Rectal smooth muscle tissue (tissue), 1 donor: ENCODE data around the gene PYGL.

ENCODE experiments used
- H3K27ac ChIP-seq: one replicate; pipeline ENCODE4 v1.7.0; 2013; ENCODE audit warnings: low read depth, low read length, inconsistent platforms
- H3K27me3 ChIP-seq: one replicate; pipeline ENCODE4 v1.7.0; 2013; ENCODE audit warnings: low read length; ENCODE audit not compliant: control insufficient read depth, insufficient read depth
- H3K36me3 ChIP-seq: one replicate; pipeline ENCODE4 v1.7.0; 2013; ENCODE audit warnings: low read length; ENCODE audit not compliant: control insufficient read depth, insufficient read depth
- H3K4me1 ChIP-seq: one replicate; pipeline ENCODE4 v1.7.0; 2013; ENCODE audit warnings: low read length; ENCODE audit not compliant: control insufficient read depth, insufficient read depth
- H3K4me3 ChIP-seq: one replicate; pipeline ENCODE4 v1.7.0; 2013; ENCODE audit warnings: low read length
- H3K9ac ChIP-seq: one replicate; pipeline ENCODE4 v1.7.0; 2013; ENCODE audit warnings: low read length

Gene PYGL

GRCh38 chr14:50943943-50944646 lies at the start of gene PYGL:
PYGL (minus strand) TSS chr14:50944483; CDS start chr14:50944403, 80 bp downstream.
- H3K27me3 ChIP-seq = no peaks in the 10 kb centered on the region
- H3K9ac ChIP-seq = peak within 1 kb of the TSS; percentile 69
- no peaks in the 10 kb centered on the region for H3K36me3 ChIP-seq
- no peaks in the 10 kb centered on the region for H3K4me1 ChIP-seq
- peak within 1 kb of the TSS; percentile 95 for H3K4me3 ChIP-seq
- peak within 1 kb of the TSS; percentile 69 for H3K27ac ChIP-seq

GRCh38 chr14:50985859-50986331 lies 41.6 kb upstream of the PYGL start:
- no peak overlapping the region for H3K4me3 ChIP-seq
- H3K4me1 ChIP-seq = peaks cover 3% of the 10 kb centered on the region
- H3K9ac ChIP-seq = no peak overlapping the region
- no peaks in the 10 kb centered on the region for H3K27me3 ChIP-seq
- H3K27ac ChIP-seq = no peak overlapping the region
- H3K36me3 ChIP-seq = no peaks in the 10 kb centered on the region

GRCh38 chr14:50985124-50985858 lies 41.0 kb upstream of the PYGL start:
- no peak overlapping the region for H3K9ac ChIP-seq
- H3K4me3 ChIP-seq = no peak overlapping the region
- H3K27me3 ChIP-seq = no peaks in the 10 kb centered on the region
- no peaks in the 10 kb centered on the region for H3K36me3 ChIP-seq
- peaks cover 3% of the 10 kb centered on the region for H3K4me1 ChIP-seq
- H3K27ac ChIP-seq = no peak overlapping the region

- Histone ChIP-seq H3K9ac (no peak overlapping the region), H3K4me3 (no peak overlapping the region), H3K4me1 (peaks cover 3% of the 10 kb centered on the region), H3K27me3 (no peaks in the 10 kb centered on the region), H3K36me3 (no peaks in the 10 kb centered on the region), H3K27ac (no peak overlapping the region)
These were observed 39.9 kb upstream of the PYGL start for GRCh38 chr14:50984036-50984710.

- H3K36me3 ChIP-seq = no peaks in the 10 kb centered on the region
- no peak overlapping the region for H3K9ac ChIP-seq
- H3K4me3 ChIP-seq = no peak overlapping the region
- no peak overlapping the region for H3K27ac ChIP-seq
- H3K27me3 ChIP-seq = no peaks in the 10 kb centered on the region
- H3K4me1 ChIP-seq = no peaks in the 10 kb centered on the region
These were observed 35.9 kb upstream of the PYGL start for GRCh38 chr14:50979941-50980850.

GRCh38 chr14:50978888-50979287 lies 34.6 kb upstream of the PYGL start:
- Histone ChIP-seq H3K4me3 (no peak overlapping the region), H3K36me3 (no peaks in the 10 kb centered on the region), H3K27me3 (no peaks in the 10 kb centered on the region), H3K27ac (no peak overlapping the region), H3K4me1 (no peaks in the 10 kb centered on the region), H3K9ac (no peak overlapping the region)

- Histone ChIP-seq H3K27ac (no peak overlapping the region), H3K9ac (no peak overlapping the region), H3K36me3 (no peaks in the 10 kb centered on the region), H3K4me3 (no peak overlapping the region), H3K4me1 (no peaks in the 10 kb centered on the region), H3K27me3 (no peaks in the 10 kb centered on the region)
These were observed 34.2 kb upstream of the PYGL start for GRCh38 chr14:50978529-50978871.

GRCh38 chr14:50977863-50978528 lies 33.7 kb upstream of the PYGL start:
- no peaks in the 10 kb centered on the region for H3K36me3 ChIP-seq
- H3K27ac ChIP-seq = no peak overlapping the region
- H3K27me3 ChIP-seq = no peaks in the 10 kb centered on the region
- H3K4me1 ChIP-seq = no peaks in the 10 kb centered on the region
- H3K9ac ChIP-seq = no peak overlapping the region
- H3K4me3 ChIP-seq = no peak overlapping the region

- Histone ChIP-seq H3K27me3 (no peaks in the 10 kb centered on the region), H3K36me3 (no peaks in the 10 kb centered on the region), H3K9ac (no peak overlapping the region), H3K4me3 (no peak overlapping the region), H3K4me1 (no peaks in the 10 kb centered on the region), H3K27ac (no peak overlapping the region)
These were observed 29.8 kb upstream of the PYGL start for GRCh38 chr14:50974118-50974517.

- no peak overlapping the region for H3K4me3 ChIP-seq
- H3K4me1 ChIP-seq = no peaks in the 10 kb centered on the region
- no peak overlapping the region for H3K27ac ChIP-seq
- no peak overlapping the region for H3K9ac ChIP-seq
- no peaks in the 10 kb centered on the region for H3K27me3 ChIP-seq
- no peaks in the 10 kb centered on the region for H3K36me3 ChIP-seq
These were observed 28.5 kb upstream of the PYGL start for GRCh38 chr14:50972734-50973133.

GRCh38 chr14:50970886-50971781 lies 26.9 kb upstream of the PYGL start:
- Histone ChIP-seq H3K27me3 (no peaks in the 10 kb centered on the region), H3K4me1 (no peaks in the 10 kb centered on the region), H3K27ac (no peak overlapping the region)

More at GRCh38 chr14:50970886-50971781, 26.9 kb upstream of the PYGL start:
- Histone ChIP-seq H3K36me3 (no peaks in the 10 kb centered on the region), H3K9ac (no peak overlapping the region), H3K4me3 (no peak overlapping the region)
